Lower leg skin (tissue), 4 donors: Measurements from ENCODE around the gene CREBBP. TPM values are rescaled to one million over a fixed set of nuclear protein-coding genes. Genes with fewer than 3 reads are reported as not detected.

Source experiments
- DNase-seq, 2 donors: peaks; one replicate each; pipeline ENCODE4 v3.0.0-alpha.2; 2019; ENCODE audit warnings: low spot score in 2 of 2
- H3K4me3 ChIP-seq: fragments of 200-600 bp; sonication (generic); 2 replicates; pipeline ENCODE4 v1.5.1; 2017; ENCODE audit warnings: mild to moderate bottlenecking, low read depth; ENCODE audit not compliant: poor library complexity, severe bottlenecking
- CTCF ChIP-seq, 3 donors: fragments of 450-650 bp; IDR thresholded peaks; one replicate each; pipeline ENCODE4 v1.5.1; 2016; ENCODE audit warnings: antibody characterized with exemption in 3 of 3, mild to moderate bottlenecking in 3 of 3, moderate library complexity in 2 of 3
- POLR2A ChIP-seq, 2 donors: fragments of 450-650 bp; IDR thresholded peaks; one replicate each; pipeline ENCODE4 v1.6.1; 2016 to 2017; ENCODE audit warnings: antibody characterized with exemption in 2 of 2, mild to moderate bottlenecking in 1 of 2, moderate library complexity in 1 of 2
- WGBS, 2 donors: methylation state at CpG; one replicate each; pipeline ENCODE4 v1.1.5; 2018; 5-methylcytosine and 5-hydroxymethylcytosine counted together
- intact Hi-C: fragments of 100-400 bp; cut with DNase I; formaldehyde crosslinking; loops from one replicate; pipeline ENCODE4 v1.15.0; 2023; ENCODE audit warnings: low total_unique reads
- total RNA-seq, 4 donors: library from RNA; depleted of rRNA; stranded (reverse); fragments of >200 nt; gene quantifications; one replicate each; pipeline ENCODE4 v1.1.0, GENCODE V29; 2016

Gene CREBBP
- total RNA-seq, 4 donors from 2014 or later, result 45.5 to 152 (median 65.7) TPM

GRCh38 chr16:3761375-3762106 is 119.0 kb downstream of the CREBBP start:
- intact Hi-C loops, result no loop called here
- no peak for TF ChIP-seq CTCF (IDR thresholded peaks at IDR 0.05)
- TF ChIP-seq POLR2A (IDR thresholded peaks at IDR 0.05), result no peak
- peak in 1 of 2 donors; percentile 36 for DNase-seq
- no peak overlapping the region for H3K4me3 ChIP-seq
- 72 to 88% methylated on average over 14 of the region's 14 CpGs for WGBS, 2 donors

- intact Hi-C loops, result no loop called here
- DNase-seq, result peak in 1 of 2 donors; percentile 67
- 94 to 97% methylated on average over 6 of the region's 6 CpGs for WGBS, 2 donors
- H3K4me3 ChIP-seq, result no peak overlapping the region
- no peak for TF ChIP-seq CTCF (IDR thresholded peaks at IDR 0.05)
- no peak for TF ChIP-seq POLR2A (IDR thresholded peaks at IDR 0.05)
Measured at GRCh38 chr16:3760518-3760917, 120.0 kb downstream of the CREBBP start.

- intact Hi-C loops, result no loop called here
- peak in 1 of 2 donors; percentile 20 for DNase-seq
- TF ChIP-seq POLR2A (IDR thresholded peaks at IDR 0.05), result no peak
- TF ChIP-seq CTCF (IDR thresholded peaks at IDR 0.05), result no peak
Measured at GRCh38 chr16:3759736-3760135, 120.8 kb downstream of the CREBBP start.

GRCh38 chr16:3756113-3756512 is 124.4 kb downstream of the CREBBP start:
- TF ChIP-seq CTCF (IDR thresholded peaks at IDR 0.05) (no peak), POLR2A (IDR thresholded peaks at IDR 0.05) (no peak)
- intact Hi-C loops, result no loop called here
- WGBS, 2 donors, result 93% methylated on average over 9 of the region's 9 CpGs
- no peak for DNase-seq
- no peak overlapping the region for H3K4me3 ChIP-seq

More at GRCh38 chr16:3759736-3760135, 120.8 kb downstream of the CREBBP start:
- H3K4me3 ChIP-seq, result no peak overlapping the region
- 87 to 88% methylated on average over 5 of the region's 5 CpGs for WGBS, 2 donors

GRCh38 chr16:3755249-3755648 is 125.3 kb downstream of the CREBBP start:
- no peak overlapping the region for H3K4me3 ChIP-seq
- intact Hi-C loops, result no loop called here
- DNase-seq, result no peak
- TF ChIP-seq CTCF (IDR thresholded peaks at IDR 0.05) (no peak), POLR2A (IDR thresholded peaks at IDR 0.05) (no peak)
- WGBS, 2 donors, result 83 to 91% methylated on average over 4 of the region's 4 CpGs

GRCh38 chr16:3754772-3755171 is 125.7 kb downstream of the CREBBP start:
- no peak for DNase-seq
- TF ChIP-seq POLR2A (IDR thresholded peaks at IDR 0.05), result no peak
- no peak for TF ChIP-seq CTCF (IDR thresholded peaks at IDR 0.05)
- WGBS, 2 donors, result 91 to 93% methylated on average over 5 of the region's 5 CpGs
- intact Hi-C loops, result no loop called here
- no peak overlapping the region for H3K4me3 ChIP-seq
